Measurements from ENCODE around the gene TCP10L. TPM values are rescaled to one million over a fixed set of nuclear protein-coding genes. Genes with fewer than 3 reads are reported as not detected.
"Not testable (repeated sequence)": the region's sequence is repeated elsewhere in the genome, so short reads cannot be mapped to it uniquely, and the experiment has no call there.

Gene TCP10L
- total RNA-seq, 1 experiment from 2014 or later: 0.96 TPM

GRCh38 chr21:32554832-32555638 lies 30.3 kb downstream of the TCP10L start:
- no peak for DNase-seq (ENCODE audit: low read depth)

DNA sequence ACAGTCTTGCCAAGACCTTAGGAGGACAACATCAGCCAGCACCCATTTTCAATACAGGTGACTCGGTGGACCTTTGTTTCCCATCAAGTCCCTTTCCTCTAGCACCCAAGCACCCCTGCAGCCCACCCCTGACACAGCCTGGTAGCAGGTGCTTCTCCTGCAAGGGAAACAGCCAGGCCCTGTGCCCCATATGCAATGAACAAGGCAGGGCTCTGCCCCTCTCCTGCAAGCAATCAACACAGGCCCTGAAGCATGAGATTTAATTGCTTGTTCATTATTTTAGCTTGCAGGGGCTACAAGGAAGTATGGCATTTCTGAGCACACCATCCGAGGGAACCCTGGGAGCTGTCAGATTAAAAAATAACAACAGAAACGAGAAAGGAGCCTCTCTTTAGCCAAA lies 35.4 kb downstream of the TCP10L start:
- DNase-seq (ENCODE audit: low read depth): no peak

DNA sequence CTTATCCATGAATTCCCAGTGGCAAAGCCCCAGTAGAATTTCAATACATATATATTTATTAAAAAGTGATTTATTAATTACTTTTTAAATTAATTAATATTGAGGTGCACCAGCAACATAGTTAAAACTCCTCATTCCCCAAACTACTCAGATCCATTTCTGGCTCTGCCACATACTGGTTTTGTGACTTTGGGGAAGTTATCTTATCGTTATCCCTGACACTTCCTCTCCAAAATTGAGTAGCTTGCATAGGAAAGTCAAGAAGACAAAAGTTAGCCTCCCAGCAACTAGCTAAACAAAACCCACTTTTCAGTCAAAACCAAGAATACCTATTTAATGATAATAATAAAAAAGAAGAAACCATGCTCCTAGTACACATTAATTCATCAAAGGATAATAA lies 35.9 kb downstream of the TCP10L start:
- DNase-seq (ENCODE audit: low read depth): no peak

GRCh38 chr21:32548978-32549377 lies 36.3 kb downstream of the TCP10L start:
- no peak for DNase-seq (ENCODE audit: low read depth)

DNA sequence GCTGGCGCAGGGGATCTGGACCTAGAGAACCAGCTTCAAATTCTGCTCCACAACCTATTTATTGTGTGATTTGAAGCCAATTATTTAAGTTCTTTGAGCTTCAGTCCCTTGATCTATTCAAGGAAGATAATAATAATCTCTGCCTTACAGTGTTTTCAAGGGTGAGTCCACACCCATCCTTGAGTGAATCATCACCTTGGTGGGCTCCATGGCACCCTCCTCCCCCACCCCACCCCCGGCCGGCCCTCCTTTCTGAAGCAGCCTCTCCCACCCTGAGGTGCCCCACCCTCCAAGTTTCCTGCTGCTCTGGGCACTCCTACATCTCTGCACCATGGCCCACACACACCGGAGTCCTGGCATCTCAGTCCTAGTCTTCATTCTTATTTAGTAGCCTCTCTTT lies 38.3 kb downstream of the TCP10L start:
- DNase-seq (ENCODE audit: low read depth): no peak

GRCh38 chr21:32545948-32546441 lies 39.3 kb downstream of the TCP10L start:
- peak; percentile 48 for DNase-seq (ENCODE audit: low read depth)

GRCh38 chr21:32544697-32545096 lies 40.6 kb downstream of the TCP10L start:
- DNase-seq (ENCODE audit: low read depth): no peak

- DNase-seq (ENCODE audit: low read depth): no peak
Measured at GRCh38 chr21:32543975-32544374, 41.3 kb downstream of the TCP10L start.

GRCh38 chr21:32543056-32543455 lies 42.3 kb downstream of the TCP10L start:
- not testable (repeated sequence) for DNase-seq (ENCODE audit: low read depth)

GRCh38 chr21:32539378-32539777 lies 45.9 kb downstream of the TCP10L start:
- no peak for DNase-seq (ENCODE audit: low read depth)

- no peak for DNase-seq (ENCODE audit: low read depth)
Measured at GRCh38 chr21:32538147-32538792, 47.1 kb downstream of the TCP10L start.

GRCh38 chr21:32537569-32537881 lies 47.8 kb downstream of the TCP10L start:
- DNase-seq (ENCODE audit: low read depth): no peak

DNA sequence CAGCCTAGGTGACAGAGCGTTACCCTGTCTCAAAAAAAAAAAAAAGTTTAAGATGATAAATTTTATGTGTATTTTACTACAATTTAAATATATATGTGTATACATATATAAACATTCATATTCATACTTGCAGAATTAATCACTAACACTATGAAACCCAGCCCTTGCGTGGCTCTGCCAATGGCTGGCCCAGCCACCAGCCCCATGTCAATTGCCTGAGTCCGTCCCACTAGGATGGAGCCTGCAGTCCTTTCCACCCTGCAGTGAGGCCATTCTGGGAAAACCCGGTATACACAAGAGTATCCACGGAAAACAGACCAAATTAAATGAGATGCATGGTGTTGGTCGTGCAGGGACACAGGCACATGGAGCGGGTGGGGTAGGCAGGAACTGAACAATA lies 49.7 kb downstream of the TCP10L start:
- DNase-seq (ENCODE audit: low read depth): no peak

- DNase-seq (ENCODE audit: low read depth): no peak
Measured at GRCh38 chr21:32534113-32534512, 51.2 kb downstream of the TCP10L start.

DNA sequence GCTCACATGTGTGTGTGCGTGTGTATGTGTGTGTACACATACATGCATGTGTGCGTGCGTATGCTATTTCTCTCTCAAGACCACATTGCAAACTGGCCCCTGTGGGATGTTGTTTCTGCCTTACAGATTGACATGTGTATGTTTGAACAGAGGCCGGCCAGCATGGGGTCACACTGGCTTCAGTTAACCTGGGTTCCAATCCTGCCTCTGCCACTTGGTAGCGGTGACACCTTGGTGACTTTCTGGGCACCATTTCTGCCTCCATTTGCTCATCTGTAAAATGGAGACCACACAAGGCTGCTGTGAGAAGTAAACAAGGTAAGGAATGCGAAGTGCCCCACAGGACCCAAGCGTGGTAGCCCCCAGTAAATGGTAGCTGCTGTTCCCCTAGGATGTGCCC lies 51.7 kb downstream of the TCP10L start:
- DNase-seq (ENCODE audit: low read depth): no peak

GRCh38 chr21:32533053-32533452 lies 52.3 kb downstream of the TCP10L start:
- DNase-seq (ENCODE audit: low read depth): no peak

DNA sequence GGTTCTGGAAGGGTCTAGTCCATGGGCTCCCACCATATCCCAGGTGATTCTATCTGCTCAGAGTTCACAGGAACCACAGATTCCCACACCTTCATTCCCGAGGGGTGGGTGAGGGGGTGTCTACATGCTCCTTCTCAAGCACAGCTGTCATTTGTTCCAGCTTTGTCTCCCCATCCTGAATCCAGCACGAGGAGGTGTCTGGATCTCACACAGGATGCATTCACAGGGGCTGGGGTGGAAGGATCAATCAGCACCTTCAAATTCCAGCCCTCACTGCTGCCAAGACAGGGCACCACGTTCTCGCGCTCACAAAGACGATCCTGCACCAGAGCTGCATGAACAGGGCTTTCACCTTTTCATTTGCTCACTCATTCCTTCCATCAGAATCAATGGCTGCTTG lies 52.7 kb downstream of the TCP10L start:
- DNase-seq (ENCODE audit: low read depth): no peak

- not testable (repeated sequence) for DNase-seq (ENCODE audit: low read depth)
Measured at GRCh38 chr21:32531561-32531960, 53.8 kb downstream of the TCP10L start.

DNA sequence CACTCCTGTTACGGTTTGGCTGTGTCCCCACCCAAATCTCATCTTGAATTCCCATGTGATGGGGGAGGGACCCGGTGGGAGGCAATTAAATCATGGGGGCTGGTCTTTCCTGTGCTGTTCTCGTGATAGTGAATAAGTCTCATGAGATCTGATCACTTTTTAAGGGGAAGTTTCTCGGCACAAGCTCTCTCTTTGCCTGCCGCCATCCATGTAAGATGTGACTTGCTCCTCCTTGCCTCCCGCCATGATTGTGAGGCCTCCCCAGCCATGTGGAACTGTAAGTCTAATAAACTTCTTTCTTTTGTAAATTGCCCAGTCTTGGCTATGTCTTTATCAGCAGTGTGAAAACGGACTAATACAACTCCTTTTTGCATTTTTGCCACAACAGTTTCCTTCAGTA lies 54.5 kb downstream of the TCP10L start:
- not testable (repeated sequence) for DNase-seq (ENCODE audit: low read depth)

DNA sequence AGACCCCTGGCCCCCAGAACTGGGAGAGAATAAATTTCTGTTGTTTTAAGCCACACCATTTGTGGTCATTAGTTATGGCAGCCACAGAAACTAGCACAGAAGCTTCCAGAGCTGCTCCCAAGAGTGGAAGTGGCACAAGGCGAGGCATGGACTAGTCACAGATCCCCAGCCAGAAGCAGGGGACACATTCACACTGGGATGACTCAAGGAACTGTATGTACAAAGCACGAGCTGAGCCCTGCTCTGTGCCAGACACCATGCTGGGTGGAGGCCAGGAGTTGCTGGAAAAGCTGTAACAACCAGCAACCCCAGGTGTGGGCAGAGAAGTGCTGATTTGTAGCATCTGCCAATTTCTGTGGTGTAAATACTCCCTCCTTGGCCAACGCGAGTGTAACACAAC lies 55.6 kb downstream of the TCP10L start:
- DNase-seq (ENCODE audit: low read depth): no peak

DNA sequence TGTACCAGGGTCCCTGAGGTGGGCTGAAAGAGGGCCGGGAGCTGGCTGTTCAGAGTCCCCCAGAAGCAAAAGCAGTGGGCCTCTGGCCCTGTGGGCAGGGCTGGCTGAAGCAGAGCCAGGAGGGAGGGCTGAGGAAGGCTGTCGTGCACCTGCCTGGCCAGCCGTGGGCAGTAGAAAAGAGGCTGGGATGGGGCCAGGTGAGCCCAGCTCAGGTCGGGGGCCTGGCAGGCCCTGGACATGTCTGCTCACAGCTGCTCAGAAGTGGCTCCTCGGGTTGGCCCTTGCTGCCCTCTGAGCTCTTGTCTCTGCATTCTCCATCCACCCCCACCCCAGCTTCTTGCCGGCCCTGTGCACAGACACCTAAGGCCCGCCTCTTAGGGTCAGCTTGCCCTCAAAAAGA lies 60.0 kb downstream of the TCP10L start:
- DNase-seq (ENCODE audit: low read depth): no peak

DNA sequence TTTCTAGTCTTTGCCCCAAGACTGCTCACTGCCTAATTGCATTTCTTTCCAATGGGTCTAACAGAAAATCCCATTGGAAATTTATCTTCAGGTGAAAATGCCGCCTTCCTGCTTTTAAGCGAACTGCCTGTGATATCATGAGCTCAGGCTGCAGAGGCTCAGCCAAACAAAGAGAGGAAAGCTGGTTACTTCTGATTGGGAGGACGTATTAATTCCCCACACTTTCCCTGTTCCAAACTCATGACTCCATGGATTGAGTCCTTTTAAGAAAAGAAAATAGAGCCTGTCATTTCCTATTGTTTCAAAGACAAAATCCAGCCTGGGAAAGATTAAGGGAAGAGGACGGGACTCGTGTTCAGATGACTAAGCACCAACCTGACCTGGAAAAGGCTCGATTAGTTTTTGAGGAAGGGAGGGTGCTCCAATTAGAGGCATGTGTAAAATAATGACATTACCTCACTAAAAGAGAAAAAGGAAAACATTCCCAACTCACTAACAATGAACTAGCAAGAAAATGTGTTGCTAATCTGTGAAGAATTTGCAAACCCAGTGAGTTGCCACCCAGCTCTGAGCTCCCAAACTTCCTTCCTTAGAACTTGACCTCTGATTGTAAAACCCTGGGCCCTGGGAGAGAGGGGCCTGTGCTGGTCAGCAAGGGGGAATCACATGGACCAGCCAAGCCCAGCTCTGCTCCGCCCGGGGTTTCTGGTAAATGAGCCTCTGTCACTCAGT lies 61.2 kb downstream of the TCP10L start:
- peak; percentile 57 for DNase-seq (ENCODE audit: low read depth)

Measured in RPMI7951 (cell line).